ENCODE measurements around the gene CNOT2. TPM values are rescaled to one million over a fixed set of nuclear protein-coding genes. Genes with fewer than 3 reads are reported as not detected.
A peak's percentile ranks its signal among the peaks of the same experiment; 100 is the strongest.

CNOT2 gene
- total RNA-seq, 1 donor, result 153 TPM

DNA sequence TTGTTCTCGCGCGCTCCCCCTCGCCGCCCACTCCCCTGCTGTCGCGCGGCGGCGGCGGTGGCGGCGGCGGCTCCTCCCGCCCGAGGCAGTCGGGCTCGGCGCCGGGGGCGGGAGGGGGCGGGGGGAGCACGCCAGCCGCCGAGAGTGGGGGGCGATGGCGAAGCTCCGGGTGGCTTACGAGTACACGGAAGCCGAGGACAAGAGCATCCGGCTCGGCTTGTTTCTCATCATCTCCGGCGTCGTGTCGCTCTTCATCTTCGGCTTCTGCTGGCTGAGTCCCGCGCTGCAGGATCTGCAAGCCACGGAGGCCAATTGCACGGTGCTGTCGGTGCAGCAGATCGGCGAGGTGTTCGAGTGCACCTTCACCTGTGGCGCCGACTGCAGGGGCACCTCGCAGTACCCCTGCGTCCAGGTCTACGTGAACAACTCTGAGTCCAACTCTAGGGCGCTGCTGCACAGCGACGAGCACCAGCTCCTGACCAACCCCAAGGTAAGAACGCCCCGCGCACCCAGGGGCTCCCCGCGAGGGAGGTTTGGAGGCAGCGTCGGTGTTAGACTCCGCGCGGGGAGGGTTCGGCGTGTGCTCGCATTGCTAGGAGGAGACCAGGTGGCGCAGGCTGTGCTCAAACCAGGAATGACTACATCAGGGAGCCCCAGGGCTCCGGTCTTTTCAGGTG is 123.5 kb downstream of the CNOT2 start:
- Histone ChIP-seq H4K20me1 (ENCODE audit: insufficient read depth, low read length) (no peaks in the 10 kb centered on the region), H3K4me2 (ENCODE audit: insufficient read depth, low read length) (peak overlapping the region; percentile 77), H3K4me3 (ENCODE audit: insufficient read depth, low read length) (peak overlapping the region; percentile 66), H3K36me3 (ENCODE audit: insufficient read depth, low read length) (no peaks in the 10 kb centered on the region), H3K79me2 (ENCODE audit: insufficient read depth, low read length) (no peaks in the 10 kb centered on the region), H3K9me3 (ENCODE audit: low read depth, low read length) (no peaks in the 10 kb centered on the region), H2AFZ (ENCODE audit: low read length) (peak overlapping the region; percentile 76), H3K4me1 (ENCODE audit: insufficient read depth, low read length) (peaks cover 15% of the 10 kb centered on the region), H3K27me3 (ENCODE audit: insufficient read depth, low read length) (peaks cover 54% of the 10 kb centered on the region), H3K27ac (ENCODE audit: low read depth, low read length) (no peak overlapping the region)
- peak; percentile 68 for DNase-seq (ENCODE audit: insufficient read length, low spot score, missing footprints)
- TF ChIP-seq, protein P1, sequence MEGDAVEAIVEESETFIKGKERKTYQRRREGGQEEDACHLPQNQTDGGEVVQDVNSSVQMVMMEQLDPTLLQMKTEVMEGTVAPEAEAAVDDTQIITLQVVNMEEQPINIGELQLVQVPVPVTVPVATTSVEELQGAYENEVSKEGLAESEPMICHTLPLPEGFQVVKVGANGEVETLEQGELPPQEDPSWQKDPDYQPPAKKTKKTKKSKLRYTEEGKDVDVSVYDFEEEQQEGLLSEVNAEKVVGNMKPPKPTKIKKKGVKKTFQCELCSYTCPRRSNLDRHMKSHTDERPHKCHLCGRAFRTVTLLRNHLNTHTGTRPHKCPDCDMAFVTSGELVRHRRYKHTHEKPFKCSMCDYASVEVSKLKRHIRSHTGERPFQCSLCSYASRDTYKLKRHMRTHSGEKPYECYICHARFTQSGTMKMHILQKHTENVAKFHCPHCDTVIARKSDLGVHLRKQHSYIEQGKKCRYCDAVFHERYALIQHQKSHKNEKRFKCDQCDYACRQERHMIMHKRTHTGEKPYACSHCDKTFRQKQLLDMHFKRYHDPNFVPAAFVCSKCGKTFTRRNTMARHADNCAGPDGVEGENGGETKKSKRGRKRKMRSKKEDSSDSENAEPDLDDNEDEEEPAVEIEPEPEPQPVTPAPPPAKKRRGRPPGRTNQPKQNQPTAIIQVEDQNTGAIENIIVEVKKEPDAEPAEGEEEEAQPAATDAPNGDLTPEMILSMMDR (IDR thresholded peaks at IDR 0.05; ENCODE audit: extremely low read depth, low read depth, low read length), result no peak

DNA sequence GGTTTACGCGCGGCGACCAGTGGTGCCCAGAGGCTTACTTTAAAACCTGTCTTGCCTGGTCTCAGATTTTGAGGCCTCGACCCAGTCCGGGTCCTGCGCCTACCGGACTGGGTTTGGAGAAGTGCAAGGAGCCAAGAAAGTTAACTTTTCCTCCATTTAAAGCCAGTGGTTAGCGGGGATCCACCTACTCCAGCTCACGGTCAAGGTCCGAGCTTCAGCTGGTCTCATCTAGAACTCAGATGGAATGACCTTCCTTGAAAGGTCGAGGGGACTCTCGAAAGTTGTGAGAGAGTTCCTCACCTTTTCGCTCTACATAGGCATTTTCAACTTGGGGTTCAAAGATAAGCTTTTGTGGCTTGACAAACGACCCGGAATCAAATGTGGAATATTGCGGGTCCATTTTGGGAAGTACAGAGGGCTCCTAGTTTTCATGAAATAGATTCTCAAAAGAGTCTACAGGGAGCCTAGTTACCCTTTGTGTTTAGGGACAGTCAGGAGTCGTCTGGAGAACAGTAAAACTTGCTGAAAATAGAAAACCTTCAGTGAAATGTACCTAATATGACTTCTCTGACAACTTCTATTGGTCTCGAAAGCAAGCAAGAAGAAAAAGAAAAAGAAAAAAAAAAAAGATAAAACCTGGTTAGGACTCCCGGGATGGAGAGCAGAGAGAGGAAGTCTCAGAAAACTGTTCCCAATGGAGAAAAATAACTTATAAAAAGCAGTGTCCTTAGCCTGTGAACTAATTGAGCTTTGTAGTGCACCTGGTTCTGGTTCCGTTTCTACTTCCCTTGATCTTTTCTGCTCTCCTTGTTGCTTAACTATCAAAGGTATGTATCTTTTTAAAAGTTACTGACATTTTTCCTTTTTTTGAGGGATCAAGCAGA is 124.3 kb downstream of the CNOT2 start:
- Histone ChIP-seq H3K79me2 (ENCODE audit: insufficient read depth, low read length) (no peaks in the 10 kb centered on the region), H2AFZ (ENCODE audit: low read length) (peak overlapping the region; percentile 76), H3K27ac (ENCODE audit: low read depth, low read length) (no peak overlapping the region), H3K4me1 (ENCODE audit: insufficient read depth, low read length) (peaks cover 15% of the 10 kb centered on the region), H3K4me2 (ENCODE audit: insufficient read depth, low read length) (peak overlapping the region; percentile 77), H3K4me3 (ENCODE audit: insufficient read depth, low read length) (peak overlapping the region; percentile 66), H4K20me1 (ENCODE audit: insufficient read depth, low read length) (no peaks in the 10 kb centered on the region), H3K27me3 (ENCODE audit: insufficient read depth, low read length) (peaks cover 54% of the 10 kb centered on the region), H3K9me3 (ENCODE audit: low read depth, low read length) (no peaks in the 10 kb centered on the region), H3K36me3 (ENCODE audit: insufficient read depth, low read length) (no peaks in the 10 kb centered on the region)
- DNase-seq (ENCODE audit: insufficient read length, low spot score, missing footprints), result peak; percentile 60
- TF ChIP-seq, protein P1 (IDR thresholded peaks at IDR 0.05; ENCODE audit: extremely low read depth, low read depth, low read length), result no peak

DNA sequence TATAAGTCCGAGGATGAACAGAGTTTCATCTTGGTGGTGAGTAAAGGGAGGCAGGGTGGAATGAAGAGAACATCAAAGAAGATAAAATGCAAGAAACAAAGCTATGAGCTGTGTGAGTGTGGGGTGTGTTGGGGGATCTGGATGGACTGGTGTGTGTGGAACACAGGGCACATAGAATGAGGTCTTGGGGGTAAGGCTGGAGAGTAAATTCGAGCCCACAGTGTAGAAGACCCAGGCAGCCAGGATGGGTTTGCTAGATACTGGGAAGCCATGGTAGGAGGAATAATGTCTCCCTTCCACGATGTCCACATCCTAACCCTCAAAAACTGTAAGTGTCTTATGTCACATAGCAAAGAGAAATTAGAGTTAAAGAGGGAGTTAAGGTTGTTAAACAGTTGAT is 129.6 kb downstream of the CNOT2 start:
- no peak overlapping the region for H2AFZ ChIP-seq (ENCODE audit: low read length)
- H3K4me3 ChIP-seq (ENCODE audit: insufficient read depth, low read length), result no peak overlapping the region
- DNase-seq (ENCODE audit: insufficient read length, low spot score, missing footprints), result no peak
- H3K9me3 ChIP-seq (ENCODE audit: low read depth, low read length), result no peaks in the 10 kb centered on the region
- H3K27me3 ChIP-seq (ENCODE audit: insufficient read depth, low read length), result peaks cover 15% of the 10 kb centered on the region
- H4K20me1 ChIP-seq (ENCODE audit: insufficient read depth, low read length), result no peaks in the 10 kb centered on the region
- H3K36me3 ChIP-seq (ENCODE audit: insufficient read depth, low read length), result no peaks in the 10 kb centered on the region
- no peaks in the 10 kb centered on the region for H3K79me2 ChIP-seq (ENCODE audit: insufficient read depth, low read length)
- TF ChIP-seq, protein P1 (IDR thresholded peaks at IDR 0.05; ENCODE audit: extremely low read depth, low read depth, low read length), result no peak
- no peak overlapping the region for H3K4me2 ChIP-seq (ENCODE audit: insufficient read depth, low read length)
- no peak overlapping the region for H3K27ac ChIP-seq (ENCODE audit: low read depth, low read length)
- H3K4me1 ChIP-seq (ENCODE audit: insufficient read depth, low read length), result no peaks in the 10 kb centered on the region

DNA sequence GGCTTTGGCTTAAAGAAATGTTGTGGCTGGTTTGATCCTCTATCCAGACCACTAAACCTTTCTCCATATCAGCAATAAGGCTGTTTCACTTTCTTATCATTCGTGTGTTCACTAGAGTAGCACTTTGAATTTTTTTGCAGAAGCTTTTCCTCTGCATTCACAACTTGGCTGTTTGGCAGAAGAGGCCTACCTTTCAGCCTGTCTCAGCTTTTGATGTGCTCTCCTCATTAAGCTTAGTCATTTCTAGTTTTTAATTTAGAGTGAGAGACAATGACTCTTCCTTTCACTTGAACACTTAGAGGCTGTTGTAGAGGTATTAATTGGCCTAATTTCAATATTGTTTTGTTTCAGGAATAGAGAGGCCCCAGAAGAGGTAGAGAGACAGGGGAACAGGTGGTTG is 136.6 kb downstream of the CNOT2 start:
- H3K4me3 ChIP-seq (ENCODE audit: insufficient read depth, low read length), result no peak overlapping the region
- no peak overlapping the region for H3K27ac ChIP-seq (ENCODE audit: low read depth, low read length)
- H4K20me1 ChIP-seq (ENCODE audit: insufficient read depth, low read length), result no peaks in the 10 kb centered on the region

More for the DNA sequence above, 136.6 kb downstream of the CNOT2 start:
- no peaks in the 10 kb centered on the region for H3K4me1 ChIP-seq (ENCODE audit: insufficient read depth, low read length)
- H3K27me3 ChIP-seq (ENCODE audit: insufficient read depth, low read length), result no peaks in the 10 kb centered on the region
- TF ChIP-seq, protein P1 (IDR thresholded peaks at IDR 0.05; ENCODE audit: extremely low read depth, low read depth, low read length), result no peak
- H3K36me3 ChIP-seq (ENCODE audit: insufficient read depth, low read length), result no peaks in the 10 kb centered on the region
- no peaks in the 10 kb centered on the region for H3K9me3 ChIP-seq (ENCODE audit: low read depth, low read length)
- H3K4me2 ChIP-seq (ENCODE audit: insufficient read depth, low read length), result no peak overlapping the region
- DNase-seq (ENCODE audit: insufficient read length, low spot score, missing footprints), result no peak
- H3K79me2 ChIP-seq (ENCODE audit: insufficient read depth, low read length), result no peaks in the 10 kb centered on the region
- H2AFZ ChIP-seq (ENCODE audit: low read length), result no peak overlapping the region

All from osteoblast (primary cell).